HFFc6 (cell line): ENCODE measurements around the gene IMMP1L. TPM values are rescaled to one million over a fixed set of nuclear protein-coding genes. Genes with fewer than 3 reads are reported as not detected.

Experiments
- DNase-seq: peaks from one replicate; pipeline ENCODE4 v3.0.0-alpha.2; 2018
- H3K27ac Mint-ChIP-seq: 2 replicates; pipeline ENCODE4 v1.8.0; 2020; ENCODE audit warnings: mild to moderate bottlenecking, mixed read lengths
- H3K27me3 Mint-ChIP-seq: 2 replicates; pipeline ENCODE4 v1.8.0; 2021; ENCODE audit warnings: mild to moderate bottlenecking, moderate library complexity, mixed read lengths; ENCODE audit not compliant: insufficient read depth
- H3K36me3 Mint-ChIP-seq: 2 replicates; pipeline ENCODE4 v1.8.0; 2021; ENCODE audit warnings: low read depth, mixed read lengths
- H3K4me1 Mint-ChIP-seq: 2 replicates; pipeline ENCODE4 v1.8.0; 2020; ENCODE audit warnings: low read depth, mixed read lengths
- H3K4me3 Mint-ChIP-seq: 2 replicates; pipeline ENCODE4 v1.8.0; 2020; ENCODE audit warnings: mild to moderate bottlenecking, moderate library complexity, mixed read lengths
- H3K9me3 Mint-ChIP-seq: 2 replicates; pipeline ENCODE4 v1.8.0; 2020; ENCODE audit warnings: mild to moderate bottlenecking, mixed read lengths
- CTCF ChIP-seq: fragments of 200-600 bp; sonication (generic); IDR thresholded peaks from 2 replicates; pipeline ENCODE4 v1.5.0; 2021; ENCODE audit warnings: antibody characterized with exemption, mild to moderate bottlenecking
- total RNA-seq, 6 experiments: library from RNA; stranded (reverse); fragmentation: NEBNext Ultra II Directional; extraction: Animal tissue kit (Norgen Biotek cat#: 25700); gene quantifications; 2 replicates in 1 of 6; 3 replicates in 5 of 6; pipeline ENCODE4 v1.2.3, GENCODE V29; 2021

The IMMP1L gene
- total RNA-seq, 6 experiments from 2014 or later, result 11.5 to 18.3 (median 14.5) TPM

GRCh38 chr11:31383116-31383515 lies 126.3 kb downstream of the IMMP1L start:
- Mint-ChIP-seq H3K9me3 (no peaks in the 10 kb centered on the region), H3K27me3 (peaks cover 2% of the 10 kb centered on the region; the same call in 1 of the 2 replicates), H3K36me3 (peaks cover 13% of the 10 kb centered on the region), H3K4me1 (peaks cover 7% of the 10 kb centered on the region; the same call in 1 of the 2 replicates), H3K27ac (no peak overlapping the region), H3K4me3 (no peak overlapping the region)
- DNase-seq, result no peak
- no peak for TF ChIP-seq CTCF

Other genes starting within 250 kb of the IMMP1L start
- not detected for gene DCDC1, start 139.9 kb downstream of the IMMP1L start, total RNA-seq
- gene DNAJC24, start 139.8 kb downstream of the IMMP1L start, total RNA-seq, result 10 to 100 TPM; 15.7 to 19.9 (median 17.6) TPM
- gene ELP4, start 145 bp upstream of the IMMP1L start, total RNA-seq, result 10 to 100 TPM; 11.0 to 14.3 (median 12.2) TPM